ENCODE measurements around the gene PPIA. TPM values are rescaled to one million over a fixed set of nuclear protein-coding genes. Genes with fewer than 3 reads are reported as not detected.

PPIA gene
- polyA plus RNA-seq, 1 of the 3 experiments (the other 2 are of a cell fraction): 6,267 TPM

GRCh38 chr7:44787041-44787440, 9.4 kb upstream of the PPIA start:
- DNase-seq: no peak
- Histone ChIP-seq H3K9me2 (no peaks in the 10 kb centered on the region), H3K36me3 (replicated peaks in 1 of 2; ENCODE audit: control insufficient read depth in 1 of 2, insufficient read depth in 2 of 2, low read length in 1 of 2) (no peaks in the 10 kb centered on the region), H3K9me3 (no peaks in the 10 kb centered on the region), H3K4me1 (ENCODE audit: control insufficient read depth in 1 of 2, insufficient read depth in 2 of 2, low read depth in 1 of 2, low read length in 1 of 2) (no peaks in the 10 kb centered on the region), H3K79me2 (ENCODE audit: insufficient read depth) (no peaks in the 10 kb centered on the region), H4K20me1 (ENCODE audit: insufficient read depth) (no peaks in the 10 kb centered on the region), H3F3A (replicated peaks; ENCODE audit: insufficient read depth) (peaks cover 2% of the 10 kb centered on the region), H2AFZ (ENCODE audit: low read depth) (no peak overlapping the region), H3K27me3 (ENCODE audit: insufficient read depth) (no peaks in the 10 kb centered on the region), H3K4me2 (no peak overlapping the region), H3K4me3 (ENCODE audit: low read depth in 2 of 2, low read length in 1 of 2) (no peak overlapping the region), H3K9ac (no peak overlapping the region), H3K27ac (ENCODE audit: low read depth in 2 of 2, low read length in 1 of 2) (no peak overlapping the region)
- TF ChIP-seq EZH2phosphoT487 (IDR thresholded peaks at IDR 0.05; ENCODE audit: borderline replicate concordance, low read depth) (no peak), FOXM1 (IDR thresholded peaks at IDR 0.05; ENCODE audit: low read depth) (no peak), FOXJ3 (CRISPR knock-in tag; IDR thresholded peaks at IDR 0.05) (no peak), RCOR1 (IDR thresholded peaks at IDR 0.05; ENCODE audit: low read length) (no peak), USF1 (IDR thresholded peaks at IDR 0.05; ENCODE audit: borderline replicate concordance, low read depth) (no peak), CHD2 (IDR thresholded peaks at IDR 0.05; ENCODE audit: low read length, partially characterized antibody) (no peak), NFIC (IDR thresholded peaks at IDR 0.05; ENCODE audit: borderline replicate concordance) (no peak), TEAD4 (IDR thresholded peaks at IDR 0.05; ENCODE audit: borderline replicate concordance, insufficient read depth) (no peak), MAX (IDR thresholded peaks at IDR 0.05; ENCODE audit: low read depth) (no peak), CTCF (IDR thresholded peaks at IDR 0.05) (no peak), ELF1 (IDR thresholded peaks at IDR 0.05) (no peak), SIN3A (IDR thresholded peaks at IDR 0.05; ENCODE audit: borderline replicate concordance, low read depth, low read length) (no peak)
- TF ChIP-seq, protein P1, sequence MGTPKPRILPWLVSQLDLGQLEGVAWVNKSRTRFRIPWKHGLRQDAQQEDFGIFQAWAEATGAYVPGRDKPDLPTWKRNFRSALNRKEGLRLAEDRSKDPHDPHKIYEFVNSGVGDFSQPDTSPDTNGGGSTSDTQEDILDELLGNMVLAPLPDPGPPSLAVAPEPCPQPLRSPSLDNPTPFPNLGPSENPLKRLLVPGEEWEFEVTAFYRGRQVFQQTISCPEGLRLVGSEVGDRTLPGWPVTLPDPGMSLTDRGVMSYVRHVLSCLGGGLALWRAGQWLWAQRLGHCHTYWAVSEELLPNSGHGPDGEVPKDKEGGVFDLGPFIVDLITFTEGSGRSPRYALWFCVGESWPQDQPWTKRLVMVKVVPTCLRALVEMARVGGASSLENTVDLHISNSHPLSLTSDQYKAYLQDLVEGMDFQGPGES (IDR thresholded peaks at IDR 0.05; ENCODE audit: low read depth, low read length): no peak
- ChIA-PET POLR2A (no interaction called here), CTCF (interaction anchor here (0.7 to 1.4 kb wide), 4 partner anchors 8 to 19 kb away, joined by 3 to 4 read pairs (median 3); no protein-coding TSS in a partner anchor)
- 75% methylated on average over 4 of the region's 4 CpGs for WGBS (ENCODE audit: low lambda C conversion rate)

- H3K9me3 ChIP-seq: no peaks in the 10 kb centered on the region
- H3K79me2 ChIP-seq (ENCODE audit: insufficient read depth): no peaks in the 10 kb centered on the region
- ChIA-PET CTCF (interaction anchor here (1.4 to 1.7 kb wide), 2 partner anchors 20 to 59 kb away, joined by 4 read pairs; no protein-coding TSS in a partner anchor), POLR2A (no interaction called here)
- H3K9me2 ChIP-seq: no peaks in the 10 kb centered on the region
- no peaks in the 10 kb centered on the region for H3K4me1 ChIP-seq (ENCODE audit: control insufficient read depth in 1 of 2, insufficient read depth in 2 of 2, low read depth in 1 of 2, low read length in 1 of 2)
- H3K9ac ChIP-seq: no peak overlapping the region
- no peak overlapping the region for H2AFZ ChIP-seq (ENCODE audit: low read depth)
- H3K27ac ChIP-seq (ENCODE audit: low read depth in 2 of 2, low read length in 1 of 2): no peak overlapping the region
- no peaks in the 10 kb centered on the region for H3K36me3 ChIP-seq (replicated peaks in 1 of 2; ENCODE audit: control insufficient read depth in 1 of 2, insufficient read depth in 2 of 2, low read length in 1 of 2)
- no peak for DNase-seq
- no peaks in the 10 kb centered on the region for H4K20me1 ChIP-seq (ENCODE audit: insufficient read depth)
- WGBS (ENCODE audit: low lambda C conversion rate): 87% methylated on average over 3 of the region's 3 CpGs
- peaks cover 2% of the 10 kb centered on the region for H3F3A ChIP-seq (replicated peaks; ENCODE audit: insufficient read depth)
- H3K4me3 ChIP-seq (ENCODE audit: low read depth in 2 of 2, low read length in 1 of 2): no peak overlapping the region
- H3K4me2 ChIP-seq: no peak overlapping the region
- no peaks in the 10 kb centered on the region for H3K27me3 ChIP-seq (ENCODE audit: insufficient read depth)
- TF ChIP-seq FOXJ3 (CRISPR knock-in tag; IDR thresholded peaks at IDR 0.05) (no peak), CTCF (IDR thresholded peaks at IDR 0.05) (no peak), RCOR1 (IDR thresholded peaks at IDR 0.05; ENCODE audit: low read length) (no peak), POLR2AphosphoS5 (IDR thresholded peaks at IDR 0.05; ENCODE audit: low read depth, low read length) (no peak), MEF2A (IDR thresholded peaks at IDR 0.05; ENCODE audit: borderline replicate concordance, low read depth) (no peak), NFIC (IDR thresholded peaks at IDR 0.05; ENCODE audit: borderline replicate concordance) (no peak), NRF1 (IDR thresholded peaks at IDR 0.05; ENCODE audit: low read depth, low read length) (no peak), SIN3A (IDR thresholded peaks at IDR 0.05; ENCODE audit: borderline replicate concordance, low read depth, low read length) (no peak), TEAD4 (IDR thresholded peaks at IDR 0.05; ENCODE audit: borderline replicate concordance, insufficient read depth) (no peak), USF1 (IDR thresholded peaks at IDR 0.05; ENCODE audit: borderline replicate concordance, low read depth) (no peak), RAD21 (IDR thresholded peaks at IDR 0.05; ENCODE audit: low read length) (no peak), EZH2phosphoT487 (IDR thresholded peaks at IDR 0.05; ENCODE audit: borderline replicate concordance, low read depth) (no peak)
Measured at GRCh38 chr7:44787762-44788161, 8.7 kb upstream of the PPIA start.
